Measurements from ENCODE around the gene PIK3CD. TPM values are rescaled to one million over a fixed set of nuclear protein-coding genes. Genes with fewer than 3 reads are reported as not detected.

PIK3CD gene
- total RNA-seq, 1 donor from 2014 or later = 28.3 TPM

- peaks cover 3% of the 10 kb centered on the region for H3K4me1 ChIP-seq
- H3K27me3 ChIP-seq (ENCODE audit: low read depth) = no peaks in the 10 kb centered on the region
- TF ChIP-seq, protein P1, sequence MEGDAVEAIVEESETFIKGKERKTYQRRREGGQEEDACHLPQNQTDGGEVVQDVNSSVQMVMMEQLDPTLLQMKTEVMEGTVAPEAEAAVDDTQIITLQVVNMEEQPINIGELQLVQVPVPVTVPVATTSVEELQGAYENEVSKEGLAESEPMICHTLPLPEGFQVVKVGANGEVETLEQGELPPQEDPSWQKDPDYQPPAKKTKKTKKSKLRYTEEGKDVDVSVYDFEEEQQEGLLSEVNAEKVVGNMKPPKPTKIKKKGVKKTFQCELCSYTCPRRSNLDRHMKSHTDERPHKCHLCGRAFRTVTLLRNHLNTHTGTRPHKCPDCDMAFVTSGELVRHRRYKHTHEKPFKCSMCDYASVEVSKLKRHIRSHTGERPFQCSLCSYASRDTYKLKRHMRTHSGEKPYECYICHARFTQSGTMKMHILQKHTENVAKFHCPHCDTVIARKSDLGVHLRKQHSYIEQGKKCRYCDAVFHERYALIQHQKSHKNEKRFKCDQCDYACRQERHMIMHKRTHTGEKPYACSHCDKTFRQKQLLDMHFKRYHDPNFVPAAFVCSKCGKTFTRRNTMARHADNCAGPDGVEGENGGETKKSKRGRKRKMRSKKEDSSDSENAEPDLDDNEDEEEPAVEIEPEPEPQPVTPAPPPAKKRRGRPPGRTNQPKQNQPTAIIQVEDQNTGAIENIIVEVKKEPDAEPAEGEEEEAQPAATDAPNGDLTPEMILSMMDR (IDR thresholded peaks at IDR 0.05) = no peak
- intact Hi-C loops (cut with DNase I) = no loop called here
- H3K27ac ChIP-seq = no peak overlapping the region
- no peak overlapping the region for H3K4me3 ChIP-seq
- H3K36me3 ChIP-seq = peaks cover 98% of the 10 kb centered on the region
- ATAC-seq (peak in 1 of 2 donors; percentile 2), DNase-seq (no peak)
- no peaks in the 10 kb centered on the region for H3K9me3 ChIP-seq
Measured at GRCh38 chr1:9731051-9731537, 79.6 kb downstream of the PIK3CD start.

DNA sequence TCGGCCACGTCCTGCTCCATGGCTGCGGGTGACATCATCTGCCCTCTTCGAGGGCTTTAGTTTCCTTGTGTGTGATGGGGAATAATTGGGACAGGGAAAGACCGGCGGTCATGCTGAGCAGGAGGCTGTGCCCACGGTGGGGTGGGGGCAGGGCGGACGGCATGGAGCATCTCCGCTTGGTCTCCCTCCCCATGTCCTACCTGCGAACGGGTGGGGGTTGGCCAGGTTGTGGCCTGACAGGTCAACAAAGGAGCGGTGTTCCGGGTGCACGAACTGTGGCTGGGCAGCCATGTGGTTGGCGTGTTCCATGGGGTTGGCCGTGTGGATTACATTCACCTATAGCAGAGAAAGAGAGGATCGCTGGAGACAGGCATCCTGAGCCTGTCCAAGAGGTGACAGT lies 80.0 kb downstream of the PIK3CD start:
- H3K4me1 ChIP-seq = peaks cover 3% of the 10 kb centered on the region
- no peak overlapping the region for H3K4me3 ChIP-seq
- no peaks in the 10 kb centered on the region for H3K27me3 ChIP-seq (ENCODE audit: low read depth)
- TF ChIP-seq, protein P1 (IDR thresholded peaks at IDR 0.05) = no peak
- no peak overlapping the region for H3K27ac ChIP-seq
- no peak for DNase-seq
- intact Hi-C loops (cut with DNase I) = no loop called here
- H3K9me3 ChIP-seq = no peaks in the 10 kb centered on the region
- peaks cover 99% of the 10 kb centered on the region for H3K36me3 ChIP-seq
- no peak for ATAC-seq

DNA sequence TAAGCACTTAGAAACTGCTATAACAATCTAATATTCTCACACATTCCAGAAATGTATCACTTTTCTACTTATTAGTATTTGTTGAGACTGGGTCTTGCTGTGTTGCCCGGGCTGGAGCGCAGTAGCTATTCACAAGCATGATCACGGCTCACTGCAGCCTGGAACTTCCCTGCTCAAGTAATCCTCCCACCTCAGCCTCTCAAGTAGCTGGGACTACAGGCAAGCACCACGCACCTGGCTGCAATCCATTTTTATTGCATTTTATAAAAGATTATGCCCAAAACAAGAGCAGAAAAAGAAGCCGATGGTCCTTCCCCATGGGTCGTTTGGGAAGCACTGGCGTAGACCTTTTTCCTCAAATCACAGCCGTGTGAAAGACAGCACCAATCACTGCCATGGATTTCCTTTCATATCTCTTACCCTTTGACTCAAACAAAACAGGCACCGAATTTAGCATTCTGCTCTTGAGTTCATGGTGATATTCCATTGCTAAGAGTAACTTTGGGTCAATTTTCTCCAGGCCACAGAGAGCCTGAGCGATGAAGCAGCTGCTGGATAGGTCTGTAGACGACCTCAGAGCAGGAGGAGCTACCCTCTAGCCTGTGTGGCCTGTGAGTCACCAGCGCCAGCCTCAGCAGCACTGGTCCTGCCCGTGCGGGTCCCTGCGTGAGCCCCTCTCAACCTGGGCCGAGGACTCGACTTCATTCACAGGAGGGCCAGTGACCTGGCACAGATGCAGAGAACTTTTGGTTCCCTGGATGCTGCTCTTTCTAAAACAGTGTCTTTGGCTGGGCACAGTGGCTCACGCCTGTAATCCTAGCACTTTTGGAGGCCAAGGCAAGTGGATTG lies 80.8 kb downstream of the PIK3CD start:
- Histone ChIP-seq H3K4me1 (peaks cover 3% of the 10 kb centered on the region), H3K27ac (no peak overlapping the region), H3K36me3 (peaks cover 99% of the 10 kb centered on the region), H3K9me3 (no peaks in the 10 kb centered on the region), H3K4me3 (no peak overlapping the region), H3K27me3 (ENCODE audit: low read depth) (no peaks in the 10 kb centered on the region)
- TF ChIP-seq, protein P1 (IDR thresholded peaks at IDR 0.05) = no peak
- DNase-seq = no peak
- ATAC-seq = no peak
- intact Hi-C loops (cut with DNase I) = no loop called here

DNA sequence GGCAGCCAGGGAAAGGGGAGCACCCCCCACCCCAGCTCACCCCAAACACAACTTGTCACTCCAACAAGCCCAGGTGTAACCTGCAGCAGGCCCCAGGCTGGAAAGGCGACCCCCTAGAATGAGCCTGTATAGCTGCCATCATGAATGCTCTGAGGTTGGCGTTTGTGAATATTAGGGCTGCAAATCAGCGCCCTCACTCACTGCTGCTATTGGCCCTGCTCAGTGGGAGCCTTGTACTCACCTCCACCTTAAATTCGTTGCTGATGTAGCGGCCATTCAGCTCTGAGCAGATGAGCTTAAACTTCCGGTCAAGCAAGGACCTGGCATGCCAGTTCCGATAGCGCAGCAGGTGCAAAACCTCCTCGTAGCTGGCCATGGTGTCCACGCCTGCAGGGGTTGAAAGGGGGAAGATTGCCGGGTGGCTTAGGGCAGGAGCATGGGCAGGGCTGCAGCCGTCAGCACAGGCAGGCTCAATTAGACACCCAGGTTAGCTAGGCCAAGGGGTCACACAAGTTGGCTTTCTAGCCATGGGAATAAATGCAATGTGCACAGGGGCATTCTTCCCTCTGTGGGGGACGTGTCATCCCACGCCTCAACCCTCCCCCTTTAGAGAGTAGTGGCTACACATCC lies 81.7 kb downstream of the PIK3CD start:
- intact Hi-C loops (cut with DNase I) = no loop called here
- H3K27ac ChIP-seq = no peak overlapping the region
- H3K4me1 ChIP-seq = peaks cover 3% of the 10 kb centered on the region
- DNase-seq (no peak), ATAC-seq (no peak)
- no peak overlapping the region for H3K4me3 ChIP-seq
- TF ChIP-seq, protein P1 (IDR thresholded peaks at IDR 0.05) = no peak
- peaks cover 99% of the 10 kb centered on the region for H3K36me3 ChIP-seq
- no peaks in the 10 kb centered on the region for H3K9me3 ChIP-seq
- no peaks in the 10 kb centered on the region for H3K27me3 ChIP-seq (ENCODE audit: low read depth)

- H3K36me3 ChIP-seq = peaks cover 100% of the 10 kb centered on the region
- DNase-seq (no peak), ATAC-seq (no peak)
- H3K27me3 ChIP-seq (ENCODE audit: low read depth) = no peaks in the 10 kb centered on the region
- H3K9me3 ChIP-seq = no peaks in the 10 kb centered on the region
- TF ChIP-seq, protein P1 (IDR thresholded peaks at IDR 0.05) = no peak
- intact Hi-C loops (cut with DNase I) = no loop called here
- no peak overlapping the region for H3K4me3 ChIP-seq
- H3K4me1 ChIP-seq = peaks cover 2% of the 10 kb centered on the region
- no peak overlapping the region for H3K27ac ChIP-seq
Measured at GRCh38 chr1:9735800-9736199, 84.3 kb downstream of the PIK3CD start.

Measured in lower lobe of right lung (tissue), 2 donors.